Measurements from ENCODE around the gene CTPS1.

- TF ChIP-seq CTCF (IDR thresholded peaks at IDR 0.05; ENCODE audit: poor library complexity, severe bottlenecking): no peak
- no peak for TF ChIP-seq REST (IDR thresholded peaks at IDR 0.05; ENCODE audit: borderline replicate concordance)
- no peak for TF ChIP-seq EZH2 (IDR thresholded peaks at IDR 0.05; ENCODE audit: borderline replicate concordance, insufficient read depth, low read length, poor library complexity, severe bottlenecking)
- no peak for TF ChIP-seq POLR2AphosphoS5 (IDR thresholded peaks at IDR 0.05)
- TF ChIP-seq RAD21 (conservative IDR thresholded peaks at IDR 0.05): no peak
- no peak for TF ChIP-seq MXI1 (conservative IDR thresholded peaks at IDR 0.05; ENCODE audit: poor library complexity, severe bottlenecking)
- no peak for TF ChIP-seq EP300 (conservative IDR thresholded peaks at IDR 0.05; ENCODE audit: poor library complexity, severe bottlenecking)
- TF ChIP-seq SMC3 (conservative IDR thresholded peaks at IDR 0.05; ENCODE audit: poor library complexity): no peak
Observed at GRCh38 chr1:40949563-40949962, 29.9 kb upstream of the CTPS1 start.
